ENCODE results near the gene NLRP1.

The NLRP1 gene

GRCh38 chr17:5513628-5514027 lies 70.7 kb downstream of the NLRP1 start:
- no peak for DNase-seq

GRCh38 chr17:5511401-5512225 lies 72.7 kb downstream of the NLRP1 start:
- no peak for DNase-seq

GRCh38 chr17:5510771-5511170 lies 73.5 kb downstream of the NLRP1 start:
- DNase-seq: no peak

GRCh38 chr17:5509482-5509881 lies 74.8 kb downstream of the NLRP1 start:
- DNase-seq: no peak

- DNase-seq: no peak
Measured at GRCh38 chr17:5508810-5509209, 75.5 kb downstream of the NLRP1 start.

- no peak for DNase-seq
Measured at GRCh38 chr17:5506307-5506706, 78.0 kb downstream of the NLRP1 start.

- no peak for DNase-seq
Measured at GRCh38 chr17:5502552-5502951, 81.8 kb downstream of the NLRP1 start.

GRCh38 chr17:5501685-5502084 lies 82.6 kb downstream of the NLRP1 start:
- DNase-seq: no peak

- peak; percentile 71 for DNase-seq
Measured at GRCh38 chr17:5500589-5501391, 83.5 kb downstream of the NLRP1 start.

- no peak for DNase-seq
Measured at GRCh38 chr17:5500247-5500588, 84.1 kb downstream of the NLRP1 start.

GRCh38 chr17:5499476-5500231 lies 84.7 kb downstream of the NLRP1 start:
- DNase-seq: no peak

- DNase-seq: no peak
Measured at GRCh38 chr17:5492970-5493369, 91.3 kb downstream of the NLRP1 start.

GRCh38 chr17:5488752-5489151 lies 95.6 kb downstream of the NLRP1 start:
- DNase-seq: no peak

- peak; percentile 98 for DNase-seq
Measured at GRCh38 chr17:5486206-5487124, 97.8 kb downstream of the NLRP1 start, which contains the start of gene MIS12. Gene MIS12, plus strand, starts transcription at chr17:5486566. Its CDS starts 2,297 bp downstream, at chr17:5488863.

- no peak for DNase-seq
Measured at GRCh38 chr17:5485270-5486205, 98.8 kb downstream of the NLRP1 start, which contains the start of gene DERL2. Gene DERL2, minus strand, starts transcription at chr17:5486178. Its CDS starts 17 bp downstream, at chr17:5486161.

- DNase-seq: no peak
Measured at GRCh38 chr17:5481451-5481850, 102.9 kb downstream of the NLRP1 start.

GRCh38 chr17:5480962-5481361 lies 103.3 kb downstream of the NLRP1 start:
- DNase-seq: no peak

- DNase-seq: no peak
Measured at GRCh38 chr17:5478992-5479391, 105.3 kb downstream of the NLRP1 start.

GRCh38 chr17:5473906-5474305 lies 110.4 kb downstream of the NLRP1 start:
- no peak for DNase-seq

- DNase-seq: no peak
Measured at GRCh38 chr17:5472511-5472910, 111.8 kb downstream of the NLRP1 start.

GRCh38 chr17:5468075-5468473 lies 116.2 kb downstream of the NLRP1 start:
- DNase-seq: no peak

All from effector CD4-positive, alpha-beta T cell (primary cell).